ENCODE data around the gene KIAA1143.

- TF ChIP-seq CTCF (IDR thresholded peaks at IDR 0.05) (no peak), EZH2phosphoT487 (IDR thresholded peaks at IDR 0.05) (no peak)
Measured at GRCh38 chr3:44734646-44735168, 26.7 kb downstream of the KIAA1143 start.

All from neural progenitor cell (in vitro differentiated cells).